Measurements from ENCODE around the gene TRAPPC2. TPM values are rescaled to one million over a fixed set of nuclear protein-coding genes. Genes with fewer than 3 reads are reported as not detected.

TRAPPC2 gene
- polyA plus RNA-seq, 1 experiment: 11.1 TPM

DNA sequence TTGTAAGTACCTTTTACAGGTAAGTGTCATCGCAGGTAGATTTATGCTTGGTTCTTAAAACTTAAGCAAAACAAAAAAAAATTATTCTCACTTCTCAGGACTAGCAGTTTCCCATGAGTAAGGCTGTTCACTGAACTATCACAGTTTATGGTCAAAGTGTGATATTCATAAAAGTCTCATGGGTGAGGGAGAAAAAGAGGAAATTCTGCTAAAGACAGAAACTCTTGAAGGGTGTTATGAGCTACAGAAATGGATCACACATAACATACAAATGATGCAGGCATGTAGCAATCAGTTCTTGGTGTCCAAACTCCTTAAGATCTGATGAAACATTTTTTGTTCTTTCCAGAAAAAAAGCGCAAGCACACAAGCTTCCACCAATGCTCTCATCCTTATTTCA lies 37.0 kb downstream of the TRAPPC2 start:
- ChIA-PET CTCF (interaction anchor here (1.0 to 1.5 kb wide), 2 partner anchors 191 kb away, joined by 3 to 4 read pairs; no protein-coding TSS in a partner anchor), POLR2A (no interaction called here)
- Histone ChIP-seq H3K27ac (ENCODE audit: low read depth, low read length) (no peak overlapping the region), H3K4me3 (ENCODE audit: low read depth, low read length) (no peak overlapping the region), H3K27me3 (ENCODE audit: control insufficient read depth, insufficient read depth, low read length) (no peaks in the 10 kb centered on the region), H3K9me3 (ENCODE audit: control insufficient read depth, insufficient read depth, low read length) (no peaks in the 10 kb centered on the region)
- no peak for DNase-seq (ENCODE audit: low read depth, low spot score)
- TF ChIP-seq, protein P1, sequence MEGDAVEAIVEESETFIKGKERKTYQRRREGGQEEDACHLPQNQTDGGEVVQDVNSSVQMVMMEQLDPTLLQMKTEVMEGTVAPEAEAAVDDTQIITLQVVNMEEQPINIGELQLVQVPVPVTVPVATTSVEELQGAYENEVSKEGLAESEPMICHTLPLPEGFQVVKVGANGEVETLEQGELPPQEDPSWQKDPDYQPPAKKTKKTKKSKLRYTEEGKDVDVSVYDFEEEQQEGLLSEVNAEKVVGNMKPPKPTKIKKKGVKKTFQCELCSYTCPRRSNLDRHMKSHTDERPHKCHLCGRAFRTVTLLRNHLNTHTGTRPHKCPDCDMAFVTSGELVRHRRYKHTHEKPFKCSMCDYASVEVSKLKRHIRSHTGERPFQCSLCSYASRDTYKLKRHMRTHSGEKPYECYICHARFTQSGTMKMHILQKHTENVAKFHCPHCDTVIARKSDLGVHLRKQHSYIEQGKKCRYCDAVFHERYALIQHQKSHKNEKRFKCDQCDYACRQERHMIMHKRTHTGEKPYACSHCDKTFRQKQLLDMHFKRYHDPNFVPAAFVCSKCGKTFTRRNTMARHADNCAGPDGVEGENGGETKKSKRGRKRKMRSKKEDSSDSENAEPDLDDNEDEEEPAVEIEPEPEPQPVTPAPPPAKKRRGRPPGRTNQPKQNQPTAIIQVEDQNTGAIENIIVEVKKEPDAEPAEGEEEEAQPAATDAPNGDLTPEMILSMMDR (IDR thresholded peaks at IDR 0.05; ENCODE audit: low read depth, low read length): no peak

DNA sequence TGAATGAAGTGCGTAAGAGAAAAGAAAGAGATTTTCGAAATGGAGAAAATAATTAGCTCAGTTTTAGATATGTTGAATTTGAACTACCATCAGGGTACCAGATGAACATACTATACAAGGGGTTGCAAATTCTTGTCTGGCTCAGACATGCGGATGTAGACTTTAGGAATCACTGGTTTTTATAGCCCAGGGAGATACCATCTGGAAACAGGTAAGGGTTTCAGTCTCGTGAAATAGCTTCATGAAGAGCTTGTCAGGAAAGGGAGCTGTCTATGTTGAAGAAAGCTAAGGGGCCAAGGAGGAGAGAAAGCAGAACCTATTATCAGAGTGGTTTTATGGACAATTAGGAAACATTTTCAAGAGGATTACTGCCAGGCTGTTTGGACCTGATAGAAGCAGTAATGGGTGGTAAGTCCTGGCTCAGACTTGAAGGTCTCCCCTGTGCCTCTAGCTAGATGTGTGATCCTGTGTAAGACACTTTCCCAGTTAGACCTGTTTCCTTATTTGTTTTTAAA lies 38.8 kb downstream of the TRAPPC2 start:
- CTCF ChIA-PET: interaction anchor here (1.6 kb wide), 1 partner anchor 189 kb away, joined by 5 read pairs; no protein-coding TSS in a partner anchor
- Histone ChIP-seq H3K9me3 (ENCODE audit: control insufficient read depth, insufficient read depth, low read length) (no peaks in the 10 kb centered on the region), H3K4me3 (ENCODE audit: low read depth, low read length) (no peak overlapping the region), H3K27ac (ENCODE audit: low read depth, low read length) (no peak overlapping the region), H3K27me3 (ENCODE audit: control insufficient read depth, insufficient read depth, low read length) (no peaks in the 10 kb centered on the region)
- POLR2A ChIA-PET: no interaction called here
- TF ChIP-seq, protein P1 (IDR thresholded peaks at IDR 0.05; ENCODE audit: low read depth, low read length): no peak
- DNase-seq (ENCODE audit: low read depth, low spot score): no peak

DNA sequence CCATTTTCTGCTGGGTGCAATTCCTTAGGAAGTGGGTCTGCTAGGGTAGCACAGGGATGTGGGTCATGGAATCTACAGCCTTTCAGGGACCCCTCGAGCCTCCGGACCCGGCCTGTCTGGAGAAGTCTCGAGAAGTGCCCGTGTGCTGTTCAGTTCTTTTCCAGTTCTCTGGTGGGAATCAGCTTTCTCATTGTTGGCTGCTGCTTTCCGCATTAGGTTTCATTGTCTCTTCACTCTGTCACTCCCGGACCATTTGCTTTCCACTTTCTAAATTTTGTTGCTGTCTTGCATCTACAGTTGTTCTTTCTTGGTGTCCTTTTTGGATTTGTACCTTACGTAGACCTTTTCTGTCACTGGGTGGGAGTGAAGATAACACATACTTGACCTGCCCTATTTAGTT lies 39.4 kb downstream of the TRAPPC2 start:
- POLR2A ChIA-PET: no interaction called here
- no peak for DNase-seq (ENCODE audit: low read depth, low spot score)
- Histone ChIP-seq H3K27ac (ENCODE audit: low read depth, low read length) (no peak overlapping the region), H3K4me3 (ENCODE audit: low read depth, low read length) (no peak overlapping the region), H3K9me3 (ENCODE audit: control insufficient read depth, insufficient read depth, low read length) (no peaks in the 10 kb centered on the region), H3K27me3 (ENCODE audit: control insufficient read depth, insufficient read depth, low read length) (no peaks in the 10 kb centered on the region)
- TF ChIP-seq, protein P1 (IDR thresholded peaks at IDR 0.05; ENCODE audit: low read depth, low read length): no peak
- CTCF ChIA-PET: interaction anchor here (1.6 kb wide), 1 partner anchor 188 kb away, joined by 5 read pairs; no protein-coding TSS in a partner anchor

DNA sequence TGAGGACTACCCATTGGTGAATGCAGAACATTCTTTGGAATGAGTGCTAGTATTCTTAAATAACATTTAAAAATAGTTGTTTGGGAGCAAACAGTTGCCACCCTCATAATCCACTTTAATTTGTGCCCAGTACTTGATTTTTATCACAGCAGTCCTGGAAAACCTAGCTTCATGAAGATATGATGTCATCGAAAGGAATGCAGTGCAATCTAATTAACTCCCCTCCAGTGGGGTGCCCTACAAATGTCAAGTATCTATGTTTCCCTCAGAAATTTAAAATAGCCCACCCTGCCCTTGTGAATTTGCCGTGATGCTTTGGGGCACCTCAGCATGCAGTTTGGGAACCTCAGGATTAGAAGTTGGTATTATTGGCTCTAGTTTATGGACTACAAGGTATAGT lies 40.1 kb downstream of the TRAPPC2 start:
- no peaks in the 10 kb centered on the region for H3K9me3 ChIP-seq (ENCODE audit: control insufficient read depth, insufficient read depth, low read length)
- ChIA-PET POLR2A (no interaction called here), CTCF (interaction anchor here (1.6 kb wide), 1 partner anchor 188 kb away, joined by 5 read pairs; no protein-coding TSS in a partner anchor)
- no peak overlapping the region for H3K27ac ChIP-seq (ENCODE audit: low read depth, low read length)
- H3K4me3 ChIP-seq (ENCODE audit: low read depth, low read length): no peak overlapping the region
- DNase-seq (ENCODE audit: low read depth, low spot score): no peak
- no peaks in the 10 kb centered on the region for H3K27me3 ChIP-seq (ENCODE audit: control insufficient read depth, insufficient read depth, low read length)
- TF ChIP-seq, protein P1 (IDR thresholded peaks at IDR 0.05; ENCODE audit: low read depth, low read length): no peak

DNA sequence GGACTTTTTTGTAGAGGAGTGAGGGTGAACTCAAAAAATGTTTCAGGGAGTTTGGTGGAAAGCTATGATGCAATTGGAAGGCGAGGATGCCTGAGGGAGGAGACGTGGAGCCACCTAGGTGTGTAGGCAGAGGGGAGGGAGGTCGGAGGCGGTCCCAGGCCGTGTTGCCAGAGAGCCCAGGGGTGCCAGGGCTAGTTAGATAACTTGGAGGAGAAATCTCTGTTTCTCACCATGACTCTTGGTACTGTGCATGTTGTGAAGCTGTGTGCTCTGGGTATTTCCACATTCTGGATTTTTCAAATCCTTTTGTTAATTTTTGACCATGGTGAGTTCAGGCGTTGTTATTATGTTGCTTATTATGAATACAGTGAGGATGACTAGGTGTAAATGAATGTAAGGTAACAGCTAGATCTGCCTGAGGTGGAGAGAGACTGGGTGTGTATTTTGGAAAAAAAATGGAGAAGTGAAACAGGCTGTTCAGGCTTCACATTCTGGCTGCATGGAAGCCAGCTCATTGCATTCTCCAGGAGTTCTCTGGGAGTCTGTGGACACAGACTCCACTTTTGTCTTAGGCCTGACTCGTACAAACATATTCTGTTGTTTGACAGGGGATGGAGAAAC lies 41.0 kb downstream of the TRAPPC2 start:
- H3K27me3 ChIP-seq (ENCODE audit: control insufficient read depth, insufficient read depth, low read length): no peaks in the 10 kb centered on the region
- no peak for DNase-seq (ENCODE audit: low read depth, low spot score)
- no peak overlapping the region for H3K4me3 ChIP-seq (ENCODE audit: low read depth, low read length)
- CTCF ChIA-PET: no interaction called here
- no peak overlapping the region for H3K27ac ChIP-seq (ENCODE audit: low read depth, low read length)
- H3K9me3 ChIP-seq (ENCODE audit: control insufficient read depth, insufficient read depth, low read length): no peaks in the 10 kb centered on the region
- TF ChIP-seq, protein P1 (IDR thresholded peaks at IDR 0.05; ENCODE audit: low read depth, low read length): no peak
- POLR2A ChIA-PET: interaction anchor here (0.9 kb wide), 1 partner anchor 41 kb away, joined by 3 read pairs; the partner anchor contains the start of genes OFD1 and TRAPPC2

All from AG04450 (cell line).